ENCODE results near the gene CEBPZ. TPM values are rescaled to one million over a fixed set of nuclear protein-coding genes. Genes with fewer than 3 reads are reported as not detected.
"Not testable (repeated sequence)": the region's sequence is repeated elsewhere in the genome, so short reads cannot be mapped to it uniquely, and the experiment has no call there.

CEBPZ gene
- total RNA-seq, 2 experiments from 2014 or later, result 42.7 to 43.7 TPM

DNA sequence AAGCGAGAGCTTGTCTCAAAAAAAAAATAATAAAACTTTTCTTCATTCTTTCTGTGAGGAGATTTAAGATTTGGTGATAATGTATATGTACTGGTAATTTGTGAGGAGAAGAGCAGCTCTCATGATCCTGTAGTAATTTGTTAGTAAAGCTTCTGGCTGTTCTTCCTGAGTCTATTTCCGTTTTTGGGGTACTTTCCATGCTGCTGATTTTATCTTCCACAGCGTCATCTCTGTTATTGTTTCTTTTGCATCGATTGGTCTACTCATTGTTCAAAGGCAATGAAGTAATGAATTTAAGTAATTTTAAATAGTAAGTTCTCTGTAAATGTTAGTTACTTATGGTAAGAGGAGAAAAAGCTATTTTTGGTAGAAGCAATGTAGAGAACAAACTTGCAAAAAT, 12.0 kb upstream of the CEBPZ start:
- ChIA-PET CTCF (interaction anchor here (1.4 kb wide), 2 partner anchors 12 to 74 kb away, joined by 3 to 4 read pairs; partner anchors contain the start of genes CEBPZ and NDUFAF7), POLR2A (interaction anchor here (1.6 to 2.1 kb wide), 2 partner anchors 12 to 21 kb away, joined by 3 to 14 read pairs; partner anchors contain the start of genes CEBPZ and NDUFAF7)
- peaks cover 2% of the 10 kb centered on the region for H3K9me3 Mint-ChIP-seq
- peaks cover 75% of the 10 kb centered on the region for H3K36me3 Mint-ChIP-seq (ENCODE audit: low read depth)
- H3K27me3 Mint-ChIP-seq, result no peaks in the 10 kb centered on the region
- no peak for DNase-seq
- H3K27ac Mint-ChIP-seq, result no peak overlapping the region
- H3K4me1 Mint-ChIP-seq, result peaks cover 19% of the 10 kb centered on the region
- H3K4me3 Mint-ChIP-seq, result no peak overlapping the region

GRCh38 chr2:37232131-37232933, 936 bp upstream of the CEBPZ start:
- POLR2A ChIA-PET, result interaction anchor here (0.7 to 2.1 kb wide), 14 partner anchors 10 to 392 kb away, joined by 3 to 17 read pairs (median 3); partner anchors contain the start of genes CEBPZOS, EIF2AK2 and STRN
- no peak for DNase-seq
- peaks cover 22% of the 10 kb centered on the region for H3K4me1 Mint-ChIP-seq
- peaks cover 34% of the 10 kb centered on the region for H3K36me3 Mint-ChIP-seq (ENCODE audit: low read depth)
- no peak overlapping the region for H3K27ac Mint-ChIP-seq
- no peak overlapping the region for H3K4me3 Mint-ChIP-seq
- H3K9me3 Mint-ChIP-seq, result no peaks in the 10 kb centered on the region
- CTCF ChIA-PET, result interaction anchor here (0.7 to 2.0 kb wide), 5 partner anchors 11 to 645 kb away, joined by 3 to 8 read pairs (median 3); no protein-coding TSS in a partner anchor
- H3K27me3 Mint-ChIP-seq, result no peaks in the 10 kb centered on the region

DNA sequence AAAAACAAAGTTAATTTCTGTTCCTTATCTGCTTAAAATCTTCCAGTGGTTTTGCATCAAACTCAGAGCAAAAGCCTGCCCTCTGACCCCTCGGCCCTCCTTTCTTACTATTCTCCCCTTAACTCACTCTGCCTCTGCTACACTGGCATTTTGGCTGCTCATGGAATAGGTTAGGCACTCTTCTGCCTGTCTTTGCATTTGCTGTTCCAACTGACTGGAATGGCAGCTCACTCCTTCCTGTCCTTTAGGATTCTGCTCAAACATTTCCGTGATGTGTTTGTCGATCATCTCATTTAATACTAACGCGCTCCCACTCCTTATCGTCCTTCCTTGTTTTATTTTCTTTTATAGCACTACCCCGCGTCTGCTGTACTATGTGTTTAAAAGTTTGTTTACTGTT, 815 bp downstream of the CEBPZ start:
- Mint-ChIP-seq H3K36me3 (ENCODE audit: low read depth) (peaks cover 30% of the 10 kb centered on the region), H3K27ac (no peak overlapping the region), H3K4me3 (no peak overlapping the region), H3K4me1 (peaks cover 32% of the 10 kb centered on the region), H3K27me3 (no peaks in the 10 kb centered on the region), H3K9me3 (no peaks in the 10 kb centered on the region)
- no peak for DNase-seq
- POLR2A ChIA-PET, result interaction anchor here (1.4 kb wide), 1 partner anchor 18 kb away, joined by 4 read pairs; no protein-coding TSS in a partner anchor
- CTCF ChIA-PET, result no interaction called here

DNA sequence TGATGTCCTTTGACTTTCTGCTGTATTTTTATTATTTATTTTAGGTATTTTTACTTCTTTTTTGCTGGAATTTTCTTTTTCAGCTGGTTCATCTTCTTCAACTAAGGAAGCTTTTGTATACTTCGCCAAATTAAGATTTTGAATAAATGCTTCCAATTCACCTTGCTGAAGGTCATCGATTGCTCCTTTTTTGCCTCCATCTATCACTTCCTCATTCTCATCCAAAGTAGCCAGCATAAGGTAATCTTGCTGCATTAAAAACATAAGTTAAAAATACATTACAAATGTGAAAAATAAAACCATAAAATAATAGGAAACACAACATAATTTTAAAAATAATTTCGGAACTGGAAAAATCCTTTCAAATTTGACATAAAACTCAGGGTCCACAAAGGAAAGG, 2.6 kb downstream of the CEBPZ start:
- ChIA-PET CTCF (no interaction called here), POLR2A (no interaction called here)
- H3K4me3 Mint-ChIP-seq, result no peak overlapping the region
- DNase-seq, result no peak
- peaks cover 33% of the 10 kb centered on the region for H3K4me1 Mint-ChIP-seq
- H3K36me3 Mint-ChIP-seq (ENCODE audit: low read depth), result peaks cover 26% of the 10 kb centered on the region
- no peaks in the 10 kb centered on the region for H3K9me3 Mint-ChIP-seq
- H3K27ac Mint-ChIP-seq, result no peak overlapping the region
- no peaks in the 10 kb centered on the region for H3K27me3 Mint-ChIP-seq

DNA sequence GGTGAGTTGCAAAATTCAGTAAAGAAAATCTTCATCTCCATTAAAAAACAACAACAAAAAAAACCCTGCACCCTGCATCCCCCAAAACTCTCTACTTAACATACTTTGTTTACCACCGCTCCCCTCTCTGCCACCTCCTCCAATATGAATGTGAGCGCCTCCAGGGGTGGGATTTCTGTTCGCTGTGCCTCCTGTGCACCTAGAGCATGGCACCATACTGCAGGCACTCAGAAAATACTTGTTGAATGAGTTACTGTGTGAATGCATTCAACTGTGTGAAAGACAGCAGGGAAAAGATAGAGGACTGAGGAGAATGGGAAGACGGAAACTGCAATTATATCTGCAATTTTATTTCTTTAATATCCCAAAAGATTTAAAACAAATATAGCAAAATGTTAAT, 4.5 kb downstream of the CEBPZ start:
- no peaks in the 10 kb centered on the region for H3K9me3 Mint-ChIP-seq
- H3K4me3 Mint-ChIP-seq, result no peak overlapping the region
- H3K4me1 Mint-ChIP-seq, result peaks cover 48% of the 10 kb centered on the region

GRCh38 chr2:37225129-37225528, 6.3 kb downstream of the CEBPZ start:
- H3K9me3 Mint-ChIP-seq, H3K27ac Mint-ChIP-seq, CTCF ChIA-PET, DNase-seq, H3K27me3 Mint-ChIP-seq, H3K4me3 Mint-ChIP-seq, POLR2A ChIA-PET: not testable (repeated sequence)
- Mint-ChIP-seq H3K36me3 (ENCODE audit: low read depth) (peaks cover 58% of the 10 kb centered on the region), H3K4me1 (peaks cover 53% of the 10 kb centered on the region)

More for the DNA sequence above, 4.5 kb downstream of the CEBPZ start:
- Mint-ChIP-seq H3K36me3 (ENCODE audit: low read depth) (peaks cover 42% of the 10 kb centered on the region), H3K27ac (no peak overlapping the region), H3K27me3 (no peaks in the 10 kb centered on the region)
- ChIA-PET POLR2A (no interaction called here), CTCF (no interaction called here)
- DNase-seq, result no peak

GRCh38 chr2:37224063-37224462, 7.3 kb downstream of the CEBPZ start:
- CTCF ChIA-PET, result interaction anchor here (1.0 kb wide), 1 partner anchor 653 kb away, joined by 3 read pairs; no protein-coding TSS in a partner anchor
- peaks cover 44% of the 10 kb centered on the region for H3K4me1 Mint-ChIP-seq
- H3K36me3 Mint-ChIP-seq (ENCODE audit: low read depth), result peaks cover 58% of the 10 kb centered on the region
- H3K9me3 Mint-ChIP-seq, result no peaks in the 10 kb centered on the region
- DNase-seq, result no peak
- no peak overlapping the region for H3K4me3 Mint-ChIP-seq
- POLR2A ChIA-PET, result interaction anchor here (1.2 kb wide), 1 partner anchor 11 kb away, joined by 3 read pairs; no protein-coding TSS in a partner anchor
- no peak overlapping the region for H3K27ac Mint-ChIP-seq
- H3K27me3 Mint-ChIP-seq, result no peaks in the 10 kb centered on the region

GRCh38 chr2:37223131-37223530, 8.3 kb downstream of the CEBPZ start:
- Mint-ChIP-seq H3K36me3 (ENCODE audit: low read depth) (peaks cover 62% of the 10 kb centered on the region), H3K9me3 (no peaks in the 10 kb centered on the region), H3K27me3 (no peaks in the 10 kb centered on the region), H3K4me1 (peaks cover 44% of the 10 kb centered on the region), H3K27ac (no peak overlapping the region), H3K4me3 (no peak overlapping the region)
- no peak for DNase-seq
- ChIA-PET CTCF (no interaction called here), POLR2A (interaction anchor here (1.2 kb wide), 1 partner anchor 10 kb away, joined by 3 read pairs; no protein-coding TSS in a partner anchor)

- H3K4me3 Mint-ChIP-seq, result no peak overlapping the region
- no peak for DNase-seq
- peaks cover 60% of the 10 kb centered on the region for H3K36me3 Mint-ChIP-seq (ENCODE audit: low read depth)
- H3K27me3 Mint-ChIP-seq, result no peaks in the 10 kb centered on the region
- H3K9me3 Mint-ChIP-seq, result no peaks in the 10 kb centered on the region
- H3K4me1 Mint-ChIP-seq, result peaks cover 23% of the 10 kb centered on the region
- H3K27ac Mint-ChIP-seq, result no peak overlapping the region
- ChIA-PET CTCF (interaction anchor here (0.7 to 0.9 kb wide), 2 partner anchors 19 to 43 kb away, joined by 3 to 4 read pairs; no protein-coding TSS in a partner anchor), POLR2A (no interaction called here)
Measured at GRCh38 chr2:37219046-37219445, 12.3 kb downstream of the CEBPZ start.

DNA sequence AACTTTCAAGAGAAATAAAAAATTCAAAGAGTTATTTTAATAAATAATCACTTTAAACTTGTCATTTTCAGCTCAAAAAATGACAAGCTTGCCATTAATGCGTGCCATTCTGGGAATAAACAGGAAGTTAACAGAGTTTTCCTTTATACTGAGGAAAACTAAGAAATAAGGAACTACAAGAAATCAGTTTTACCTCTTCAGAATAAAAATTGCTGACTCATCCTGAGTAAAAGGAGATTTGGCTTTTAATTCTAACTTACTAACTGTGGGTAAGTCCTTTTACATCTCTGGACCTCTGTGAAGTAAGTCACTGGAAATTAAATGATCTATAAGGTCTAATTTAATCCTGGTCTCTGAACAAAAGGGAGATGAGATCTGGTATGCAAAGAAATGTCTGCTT, 16.1 kb downstream of the CEBPZ start:
- H3K27ac Mint-ChIP-seq, result no peak overlapping the region
- H3K27me3 Mint-ChIP-seq, result no peaks in the 10 kb centered on the region
- peaks cover 52% of the 10 kb centered on the region for H3K36me3 Mint-ChIP-seq (ENCODE audit: low read depth)
- DNase-seq, result no peak
- ChIA-PET POLR2A (interaction anchor here (1.4 kb wide), 1 partner anchor 18 kb away, joined by 4 read pairs; no protein-coding TSS in a partner anchor), CTCF (interaction anchor here (0.7 kb wide), 1 partner anchor 295 kb away, joined by 5 read pairs; no protein-coding TSS in a partner anchor)
- H3K4me3 Mint-ChIP-seq, result no peak overlapping the region
- H3K9me3 Mint-ChIP-seq, result no peaks in the 10 kb centered on the region
- H3K4me1 Mint-ChIP-seq, result no peaks in the 10 kb centered on the region

- no peak overlapping the region for H3K4me3 Mint-ChIP-seq
- H3K9me3 Mint-ChIP-seq, result peaks cover 15% of the 10 kb centered on the region
- POLR2A ChIA-PET, result interaction anchor here (0.6 kb wide), 2 partner anchors 54 to 659 kb away, joined by 3 to 4 read pairs; no protein-coding TSS in a partner anchor
- H3K36me3 Mint-ChIP-seq (ENCODE audit: low read depth), result peaks cover 75% of the 10 kb centered on the region
- no peak for DNase-seq
- peaks cover 7% of the 10 kb centered on the region for H3K4me1 Mint-ChIP-seq
- H3K27ac Mint-ChIP-seq, result no peak overlapping the region
- no peaks in the 10 kb centered on the region for H3K27me3 Mint-ChIP-seq
- CTCF ChIA-PET, result interaction anchor here (1.0 kb wide), 1 partner anchor 43 kb away, joined by 4 read pairs; no protein-coding TSS in a partner anchor
Measured at GRCh38 chr2:37211939-37212338, 19.5 kb downstream of the CEBPZ start.

- no peak for DNase-seq
- Mint-ChIP-seq H3K27ac (no peak overlapping the region), H3K9me3 (peaks cover 20% of the 10 kb centered on the region), H3K4me1 (peaks cover 11% of the 10 kb centered on the region), H3K27me3 (no peaks in the 10 kb centered on the region), H3K4me3 (no peak overlapping the region), H3K36me3 (ENCODE audit: low read depth) (peaks cover 75% of the 10 kb centered on the region)
- ChIA-PET POLR2A (interaction anchor here (0.6 kb wide), 1 partner anchor 53 kb away, joined by 3 read pairs; no protein-coding TSS in a partner anchor), CTCF (interaction anchor here (1.0 kb wide), 1 partner anchor 42 kb away, joined by 4 read pairs; no protein-coding TSS in a partner anchor)
Measured at GRCh38 chr2:37211212-37211611, 20.2 kb downstream of the CEBPZ start.

DNA sequence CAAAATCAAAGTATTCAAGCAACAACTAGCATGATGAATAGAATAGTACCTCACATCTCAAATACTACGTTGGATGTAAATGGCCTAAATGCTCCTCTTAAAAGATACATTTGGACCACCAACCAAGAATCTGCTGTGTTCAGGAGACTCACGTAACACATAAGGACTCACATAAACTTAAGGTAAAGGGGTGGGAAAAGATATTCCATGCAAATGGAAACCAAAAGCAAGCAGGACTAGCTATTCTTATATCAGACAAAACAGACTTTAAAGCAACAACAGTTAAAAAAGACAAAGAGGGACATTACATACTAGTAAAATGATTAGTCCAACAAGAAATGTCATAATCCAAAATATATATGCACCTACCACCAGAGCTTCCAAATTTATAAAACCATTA, 24.6 kb downstream of the CEBPZ start:
- Mint-ChIP-seq H3K9me3 (peaks cover 27% of the 10 kb centered on the region), H3K4me1 (peaks cover 19% of the 10 kb centered on the region), H3K36me3 (ENCODE audit: low read depth) (peaks cover 90% of the 10 kb centered on the region)
- H3K4me3 Mint-ChIP-seq, H3K27ac Mint-ChIP-seq, CTCF ChIA-PET, POLR2A ChIA-PET, H3K27me3 Mint-ChIP-seq, DNase-seq: not testable (repeated sequence)

Data from activated CD4-positive, alpha-beta memory T cell treated with anti-CD3 and anti-CD28 coated beads, Interleukin-2, amount 10 ng/mL, durations not matched to agents 7 days and 5 days (primary cell).